Hepatocyte (in vitro differentiated cells): ENCODE measurements around the gene SCARF2.

Source experiments
- EZH2 ChIP-seq: fragments of 200-600 bp; sonication (generic); IDR thresholded peaks from 2 replicates; pipeline ENCODE4 v1.6.1; 2016; ENCODE audit warnings: antibody characterized with exemption, mild to moderate bottlenecking, borderline replicate concordance
- EZH2phosphoT487 ChIP-seq: fragments of 200-600 bp; sonication (generic); IDR thresholded peaks from one replicate; pipeline ENCODE4 v1.6.1; 2018; ENCODE audit warnings: antibody characterized with exemption, mild to moderate bottlenecking, low read depth, moderate library complexity; ENCODE audit not compliant: unreplicated experiment, severe bottlenecking
- TF ChIP-seq, protein P1 (sequence below): fragments of 200-600 bp; sonication (generic); IDR thresholded peaks from 2 replicates; pipeline ENCODE4 v1.5.1; 2016; ENCODE audit warnings: antibody characterized with exemption, mild to moderate bottlenecking; ENCODE audit not compliant: poor library complexity

GRCh38 chr22:20420157-20420842 lies 17.3 kb downstream of the SCARF2 start:
- TF ChIP-seq, protein P1, sequence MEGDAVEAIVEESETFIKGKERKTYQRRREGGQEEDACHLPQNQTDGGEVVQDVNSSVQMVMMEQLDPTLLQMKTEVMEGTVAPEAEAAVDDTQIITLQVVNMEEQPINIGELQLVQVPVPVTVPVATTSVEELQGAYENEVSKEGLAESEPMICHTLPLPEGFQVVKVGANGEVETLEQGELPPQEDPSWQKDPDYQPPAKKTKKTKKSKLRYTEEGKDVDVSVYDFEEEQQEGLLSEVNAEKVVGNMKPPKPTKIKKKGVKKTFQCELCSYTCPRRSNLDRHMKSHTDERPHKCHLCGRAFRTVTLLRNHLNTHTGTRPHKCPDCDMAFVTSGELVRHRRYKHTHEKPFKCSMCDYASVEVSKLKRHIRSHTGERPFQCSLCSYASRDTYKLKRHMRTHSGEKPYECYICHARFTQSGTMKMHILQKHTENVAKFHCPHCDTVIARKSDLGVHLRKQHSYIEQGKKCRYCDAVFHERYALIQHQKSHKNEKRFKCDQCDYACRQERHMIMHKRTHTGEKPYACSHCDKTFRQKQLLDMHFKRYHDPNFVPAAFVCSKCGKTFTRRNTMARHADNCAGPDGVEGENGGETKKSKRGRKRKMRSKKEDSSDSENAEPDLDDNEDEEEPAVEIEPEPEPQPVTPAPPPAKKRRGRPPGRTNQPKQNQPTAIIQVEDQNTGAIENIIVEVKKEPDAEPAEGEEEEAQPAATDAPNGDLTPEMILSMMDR: no peak
- TF ChIP-seq EZH2 (no peak), EZH2phosphoT487 (no peak)
